Endometrial microvascular endothelial cells (primary cell): ENCODE results near the gene MADCAM1. TPM values are rescaled to one million over a fixed set of nuclear protein-coding genes. Genes with fewer than 3 reads are reported as not detected.

ENCODE experiments used
- in situ Hi-C: cut with HindIII; loops from 2 replicates; pipeline ENCODE4 v1.10.0; 2017; ENCODE audit warnings: low sequenced_read_pairs, low pct_unique_long_range_greater_than_20kb; ENCODE audit errors: inconsistent ontology term
- total RNA-seq: library from RNA; depleted of rRNA; stranded (reverse); fragments of >200 nt; gene quantifications from one replicate; pipeline ENCODE4 v1.2.3, GENCODE V29; 2015; ENCODE audit errors: inconsistent ontology term

MADCAM1 gene
- total RNA-seq, 1 donor from 2014 or later, result not detected

GRCh38 chr19:483332-484072, 12.8 kb upstream of the MADCAM1 start:
- in situ Hi-C loops, result no loop called here

- in situ Hi-C loops, result no loop called here
Observed at GRCh38 chr19:484494-484893, 11.8 kb upstream of the MADCAM1 start.

- in situ Hi-C loops, result no loop called here
Observed at GRCh38 chr19:485077-485476, 11.2 kb upstream of the MADCAM1 start.

- in situ Hi-C loops, result no loop called here
Observed at GRCh38 chr19:485583-486236, 10.6 kb upstream of the MADCAM1 start.

- in situ Hi-C loops, result no loop called here
Observed at GRCh38 chr19:488505-489417, 7.5 kb upstream of the MADCAM1 start.

- in situ Hi-C loops, result no loop called here
Observed at GRCh38 chr19:489418-490196, 6.7 kb upstream of the MADCAM1 start.

GRCh38 chr19:491146-491741, 5.0 kb upstream of the MADCAM1 start:
- in situ Hi-C loops, result no loop called here

GRCh38 chr19:492091-492531, 4.2 kb upstream of the MADCAM1 start:
- in situ Hi-C loops, result no loop called here

- in situ Hi-C loops, result no loop called here
Observed at GRCh38 chr19:493391-494170, 2.7 kb upstream of the MADCAM1 start.

GRCh38 chr19:494171-495080, 1.9 kb upstream of the MADCAM1 start:
- in situ Hi-C loops, result no loop called here

GRCh38 chr19:495081-495401, 1.2 kb upstream of the MADCAM1 start:
- in situ Hi-C loops, result no loop called here

- in situ Hi-C loops, result no loop called here
Observed at GRCh38 chr19:495402-496111, 729 bp upstream of the MADCAM1 start.

GRCh38 chr19:496986-497385, 700 bp downstream of the MADCAM1 start:
- in situ Hi-C loops, result no loop called here

- in situ Hi-C loops, result no loop called here
Observed at GRCh38 chr19:497491-497868, 1.2 kb downstream of the MADCAM1 start.

- in situ Hi-C loops, result no loop called here
Observed at GRCh38 chr19:497869-498510, 1.7 kb downstream of the MADCAM1 start.

- in situ Hi-C loops, result no loop called here
Observed at GRCh38 chr19:498511-498891, 2.2 kb downstream of the MADCAM1 start.
